GM13977 (cell line): ENCODE results near the gene FAHD2A.
"Not testable (repeated sequence)": the region's sequence is repeated elsewhere in the genome, so short reads cannot be mapped to it uniquely, and the experiment has no call there.

Source experiments
- DNase-seq: peaks from one replicate; pipeline ENCODE4 v3.0.0; 2012; ENCODE audit warnings: low spot score
- in situ Hi-C: fragments of 300-500 bp; cut with MboI; formaldehyde crosslinking; loops from one replicate; pipeline ENCODE4 v1.12.0; 2022; ENCODE audit warnings: low sequenced_read_pairs, low pct_unique_long_range_greater_than_20kb, mixed read lengths, inconsistent platforms; ENCODE audit not compliant: unreplicated experiment
- TF ChIP-seq, protein P1 (sequence below): IDR thresholded peaks from 2 replicates; pipeline ENCODE4 v1.5.1; 2012; ENCODE audit warnings: mild to moderate bottlenecking, control low read depth; ENCODE audit not compliant: insufficient read depth; ENCODE audit errors: extremely low read depth, missing control alignments

Gene FAHD2A

DNA sequence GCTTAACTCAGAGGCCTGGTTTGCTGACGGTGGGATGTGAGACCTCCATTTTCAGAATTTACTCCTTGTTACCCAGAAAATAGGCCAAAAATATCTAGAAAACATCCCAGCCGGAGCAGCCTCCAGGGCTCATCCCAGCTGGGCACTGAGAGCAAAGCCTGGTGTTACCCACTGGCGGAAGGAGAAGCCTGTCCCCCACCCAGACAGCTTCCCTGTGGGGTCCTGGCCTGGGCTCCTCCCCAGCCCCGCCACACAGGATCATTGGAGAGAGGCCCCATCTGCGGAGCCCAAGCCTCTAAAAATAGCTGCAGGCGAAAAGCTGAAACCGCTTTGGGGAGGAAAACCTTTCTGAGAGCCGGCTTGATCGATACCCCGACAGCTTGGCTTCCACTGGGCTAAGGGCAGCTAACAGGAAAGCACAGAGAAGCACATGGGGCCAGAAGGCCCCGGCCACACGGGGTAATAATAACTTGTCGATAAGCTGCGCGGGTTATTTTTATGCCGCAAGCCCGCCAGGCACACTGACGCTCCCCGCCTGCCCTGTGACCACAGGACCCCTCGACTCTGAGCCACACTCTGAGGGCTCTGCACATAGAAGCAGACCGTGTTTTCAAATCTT, 26.9 kb upstream of the FAHD2A start:
- DNase-seq, result no peak
- in situ Hi-C loops, result no loop called here
- TF ChIP-seq, protein P1, sequence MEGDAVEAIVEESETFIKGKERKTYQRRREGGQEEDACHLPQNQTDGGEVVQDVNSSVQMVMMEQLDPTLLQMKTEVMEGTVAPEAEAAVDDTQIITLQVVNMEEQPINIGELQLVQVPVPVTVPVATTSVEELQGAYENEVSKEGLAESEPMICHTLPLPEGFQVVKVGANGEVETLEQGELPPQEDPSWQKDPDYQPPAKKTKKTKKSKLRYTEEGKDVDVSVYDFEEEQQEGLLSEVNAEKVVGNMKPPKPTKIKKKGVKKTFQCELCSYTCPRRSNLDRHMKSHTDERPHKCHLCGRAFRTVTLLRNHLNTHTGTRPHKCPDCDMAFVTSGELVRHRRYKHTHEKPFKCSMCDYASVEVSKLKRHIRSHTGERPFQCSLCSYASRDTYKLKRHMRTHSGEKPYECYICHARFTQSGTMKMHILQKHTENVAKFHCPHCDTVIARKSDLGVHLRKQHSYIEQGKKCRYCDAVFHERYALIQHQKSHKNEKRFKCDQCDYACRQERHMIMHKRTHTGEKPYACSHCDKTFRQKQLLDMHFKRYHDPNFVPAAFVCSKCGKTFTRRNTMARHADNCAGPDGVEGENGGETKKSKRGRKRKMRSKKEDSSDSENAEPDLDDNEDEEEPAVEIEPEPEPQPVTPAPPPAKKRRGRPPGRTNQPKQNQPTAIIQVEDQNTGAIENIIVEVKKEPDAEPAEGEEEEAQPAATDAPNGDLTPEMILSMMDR, result no peak

DNA sequence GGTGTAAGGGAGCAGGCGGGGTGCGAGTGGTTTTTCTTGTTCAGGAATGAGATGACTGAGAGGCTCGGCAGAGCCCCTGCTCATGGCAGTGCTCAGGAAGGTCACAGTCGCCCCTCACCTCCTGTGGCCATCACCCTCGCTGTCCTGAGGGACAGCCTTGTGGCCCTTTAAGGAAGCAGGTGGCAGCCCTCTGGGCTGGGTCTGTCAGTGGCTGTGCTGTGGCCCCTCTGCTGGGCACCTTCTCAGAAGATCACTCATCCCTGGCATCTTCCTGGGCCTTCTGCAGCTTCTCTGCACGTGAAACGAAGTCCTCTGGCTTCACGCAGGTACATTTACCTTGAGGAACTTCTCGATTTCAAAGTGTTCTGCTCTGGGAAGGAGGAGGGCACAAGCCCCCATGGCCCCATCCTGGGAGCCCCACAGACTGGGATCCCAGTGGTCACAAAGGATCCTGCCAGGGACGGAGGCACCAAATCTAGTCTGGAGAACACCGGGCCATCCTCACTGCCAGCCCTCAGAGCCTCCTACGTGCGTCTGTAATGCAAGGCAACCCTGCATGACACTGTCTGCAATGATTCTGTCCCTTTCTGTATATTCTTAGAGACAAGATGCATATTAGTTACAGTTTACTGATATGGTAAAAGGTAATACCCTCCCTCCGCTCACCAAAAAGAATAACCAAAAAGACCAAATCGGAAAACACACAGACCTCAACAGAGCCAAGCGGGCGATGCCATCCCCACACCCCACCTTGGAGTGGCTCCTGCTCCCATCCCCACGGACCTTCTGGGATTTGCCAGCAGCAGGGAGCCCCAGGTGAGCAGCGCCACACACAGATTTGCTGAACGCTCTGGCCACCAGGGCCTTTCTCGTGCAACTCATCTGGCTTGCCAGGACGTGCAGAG, 25.9 kb upstream of the FAHD2A start:
- in situ Hi-C loops, result no loop called here
- TF ChIP-seq, protein P1, result no peak
- DNase-seq, result no peak

DNA sequence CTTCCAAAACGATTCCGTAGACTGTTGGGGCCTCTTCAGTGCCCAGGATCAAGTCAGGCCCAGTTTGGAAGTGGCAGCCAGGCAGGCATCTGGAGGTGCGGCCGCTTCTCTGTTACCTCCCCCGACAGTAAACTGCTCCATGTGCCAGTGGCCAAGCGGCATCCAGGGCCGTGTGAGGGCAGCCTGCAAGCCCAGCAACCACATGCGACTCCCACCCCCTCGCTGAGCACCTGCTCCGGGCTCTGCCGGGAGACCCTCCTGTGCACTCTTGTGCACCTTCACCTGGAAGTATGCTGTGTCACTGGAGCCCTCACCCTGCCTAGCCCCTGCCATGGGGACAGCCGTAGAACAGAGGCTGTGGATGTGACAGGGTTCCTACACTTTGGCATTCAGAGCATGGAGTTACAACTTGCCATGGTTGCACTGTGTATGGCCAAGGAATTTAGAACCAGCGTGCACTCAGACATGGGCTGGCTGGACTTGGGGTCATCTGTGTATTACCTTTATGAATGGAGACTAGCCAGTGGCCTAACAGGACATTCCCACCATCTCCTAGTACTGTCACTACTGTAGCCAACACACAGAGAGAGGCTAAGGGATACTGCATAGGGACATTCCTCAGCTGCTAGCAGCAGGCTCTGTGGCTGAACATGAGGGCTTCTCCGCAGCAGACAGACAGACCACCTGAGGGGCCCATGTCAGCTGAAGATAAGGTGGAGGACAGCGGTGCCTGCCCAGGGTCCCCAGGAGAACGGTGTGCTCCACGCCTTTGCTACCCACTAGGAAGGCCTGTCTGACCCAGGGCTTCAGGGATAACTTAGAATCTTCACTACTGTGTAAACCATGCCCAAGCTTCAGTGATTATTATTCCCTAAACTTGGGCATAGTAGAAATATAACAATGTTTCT, 25.0 kb upstream of the FAHD2A start:
- TF ChIP-seq, protein P1, result no peak
- no peak for DNase-seq
- in situ Hi-C loops, result no loop called here

DNA sequence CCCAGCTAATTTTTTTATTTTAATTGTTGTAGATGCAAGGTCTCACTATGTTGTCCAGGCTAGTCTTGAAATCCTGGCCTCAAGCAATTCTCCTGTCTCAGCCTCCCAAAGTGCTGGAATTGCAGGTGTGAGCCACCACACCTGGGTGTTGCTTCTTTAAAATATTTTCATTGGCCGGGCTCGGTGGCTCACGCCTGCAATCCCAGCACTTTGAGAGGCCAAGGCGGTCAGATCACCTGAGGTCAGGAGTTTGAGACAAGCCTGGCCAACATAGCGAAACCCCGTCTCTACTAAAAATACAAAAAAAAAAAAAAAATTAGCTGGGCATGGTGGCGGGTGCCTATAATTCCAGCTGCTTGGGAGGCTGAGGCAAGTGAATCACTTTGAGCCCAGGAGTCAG, 24.2 kb upstream of the FAHD2A start:
- DNase-seq, in situ Hi-C loops: not testable (repeated sequence)

DNA sequence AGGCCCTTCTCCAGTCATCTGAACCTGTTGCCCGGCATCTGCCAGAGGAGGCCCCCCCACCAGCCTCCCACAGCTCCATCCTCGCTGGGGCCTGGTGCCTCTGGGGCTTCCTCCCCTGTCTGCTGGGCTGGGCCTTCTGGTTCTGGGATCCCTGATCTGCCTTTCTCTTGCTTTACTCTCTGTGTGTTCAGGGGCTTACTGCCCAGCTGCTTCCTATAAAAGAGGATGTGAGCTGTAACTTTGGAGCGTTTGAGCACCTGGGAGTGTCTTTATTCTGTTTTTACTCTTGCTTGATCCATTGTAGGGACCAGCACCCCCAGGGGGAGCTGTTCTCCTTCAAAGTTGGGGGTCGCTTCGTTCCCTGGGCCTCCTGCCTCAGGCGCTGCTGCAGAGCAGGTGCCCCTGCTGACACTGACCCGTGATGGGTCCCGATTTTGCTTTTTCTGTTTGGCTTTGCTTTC, 23.1 kb upstream of the FAHD2A start:
- no peak for DNase-seq
- TF ChIP-seq, protein P1, result peak; percentile 20
- in situ Hi-C loops, result no loop called here

DNA sequence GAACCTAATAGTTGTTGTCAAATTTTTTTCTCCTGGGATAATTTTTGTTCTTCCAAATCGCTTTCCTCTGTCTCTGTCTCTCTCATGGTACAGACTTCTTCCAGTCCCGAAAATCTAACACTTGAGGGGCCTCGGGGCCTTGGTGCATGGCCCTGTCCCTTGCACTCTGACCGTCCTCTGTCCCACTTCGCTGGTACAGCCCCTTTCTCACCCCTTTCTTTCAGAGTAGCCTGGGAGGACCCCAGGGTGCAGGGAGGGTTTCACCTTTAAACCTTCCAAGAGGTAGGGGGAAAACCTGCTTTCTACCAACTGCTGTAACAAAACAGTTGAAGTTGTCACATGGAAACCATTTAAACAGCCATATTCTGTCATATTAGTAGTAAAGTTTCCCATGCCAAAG, 22.2 kb upstream of the FAHD2A start:
- in situ Hi-C loops, result no loop called here
- no peak for DNase-seq
- TF ChIP-seq, protein P1, result no peak
